ENCODE data around the gene ARMH1.
"Not testable (repeated sequence)": the region's sequence is repeated elsewhere in the genome, so short reads cannot be mapped to it uniquely, and the experiment has no call there.

- TF ChIP-seq, protein P1, sequence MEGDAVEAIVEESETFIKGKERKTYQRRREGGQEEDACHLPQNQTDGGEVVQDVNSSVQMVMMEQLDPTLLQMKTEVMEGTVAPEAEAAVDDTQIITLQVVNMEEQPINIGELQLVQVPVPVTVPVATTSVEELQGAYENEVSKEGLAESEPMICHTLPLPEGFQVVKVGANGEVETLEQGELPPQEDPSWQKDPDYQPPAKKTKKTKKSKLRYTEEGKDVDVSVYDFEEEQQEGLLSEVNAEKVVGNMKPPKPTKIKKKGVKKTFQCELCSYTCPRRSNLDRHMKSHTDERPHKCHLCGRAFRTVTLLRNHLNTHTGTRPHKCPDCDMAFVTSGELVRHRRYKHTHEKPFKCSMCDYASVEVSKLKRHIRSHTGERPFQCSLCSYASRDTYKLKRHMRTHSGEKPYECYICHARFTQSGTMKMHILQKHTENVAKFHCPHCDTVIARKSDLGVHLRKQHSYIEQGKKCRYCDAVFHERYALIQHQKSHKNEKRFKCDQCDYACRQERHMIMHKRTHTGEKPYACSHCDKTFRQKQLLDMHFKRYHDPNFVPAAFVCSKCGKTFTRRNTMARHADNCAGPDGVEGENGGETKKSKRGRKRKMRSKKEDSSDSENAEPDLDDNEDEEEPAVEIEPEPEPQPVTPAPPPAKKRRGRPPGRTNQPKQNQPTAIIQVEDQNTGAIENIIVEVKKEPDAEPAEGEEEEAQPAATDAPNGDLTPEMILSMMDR (conservative IDR thresholded peaks at IDR 0.05; ENCODE audit: low read length) = not testable (repeated sequence)
- not testable (repeated sequence) for TF ChIP-seq EZH2phosphoT487 (IDR thresholded peaks at IDR 0.05; ENCODE audit: borderline replicate concordance)
Observed at GRCh38 chr1:44666719-44667118, 7.8 kb upstream of the ARMH1 start.
